Nephron progenitor cell (in vitro differentiated cells): ENCODE measurements around the gene IDH3A.

ENCODE experiments used
- DNase-seq: peaks from one replicate; pipeline ENCODE4 v3.0.0; 2021
- H3K27ac Mint-ChIP-seq: 2 replicates; pipeline ENCODE4 v1.8.0; 2021; ENCODE audit warnings: mild to moderate bottlenecking, moderate library complexity, mixed read lengths
- H3K27me3 Mint-ChIP-seq: 2 replicates; pipeline ENCODE4 v1.8.0; 2021; ENCODE audit warnings: mild to moderate bottlenecking, low read depth, mixed read lengths; ENCODE audit not compliant: poor library complexity
- H3K36me3 Mint-ChIP-seq: 2 replicates; pipeline ENCODE4 v1.8.0; 2021; ENCODE audit warnings: low read depth, mixed read lengths
- H3K4me1 Mint-ChIP-seq: 2 replicates; pipeline ENCODE4 v1.8.0; 2021; ENCODE audit warnings: mixed read lengths
- H3K4me3 Mint-ChIP-seq: 2 replicates; pipeline ENCODE4 v1.8.0; 2021; ENCODE audit warnings: mild to moderate bottlenecking, moderate library complexity, mixed read lengths
- H3K9me3 Mint-ChIP-seq: 2 replicates; pipeline ENCODE4 v1.8.0; 2021; ENCODE audit warnings: mild to moderate bottlenecking, moderate library complexity, mixed read lengths
- CTCF ChIP-seq: fragments of 200-600 bp; sonication (generic); IDR thresholded peaks from 2 replicates; pipeline ENCODE4 v1.5.0; 2021; ENCODE audit warnings: antibody characterized with exemption

The IDH3A gene

DNA sequence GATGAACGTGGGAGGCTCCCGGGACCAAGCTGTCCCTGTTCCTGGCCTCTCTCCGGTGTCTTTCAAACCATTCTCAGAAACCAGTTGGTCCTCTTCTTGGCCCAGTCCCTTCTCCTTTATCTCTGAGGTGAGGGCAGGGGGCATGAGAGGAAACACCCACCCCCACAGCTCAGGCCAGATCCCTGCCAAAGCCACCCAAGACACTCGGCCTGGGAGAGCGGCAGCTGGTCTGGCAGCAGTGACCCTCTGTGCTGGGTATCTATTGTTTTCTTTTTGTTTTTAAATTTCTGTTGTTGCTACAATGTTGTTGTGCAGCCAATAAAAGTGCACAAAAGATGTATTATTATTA, 57.9 kb downstream of the IDH3A start:
- peaks cover 66% of the 10 kb centered on the region for H3K4me1 Mint-ChIP-seq
- DNase-seq = no peak
- H3K4me3 Mint-ChIP-seq = no peak overlapping the region
- no peak overlapping the region for H3K27ac Mint-ChIP-seq
- TF ChIP-seq CTCF = no peak
- H3K9me3 Mint-ChIP-seq = no peaks in the 10 kb centered on the region
- H3K36me3 Mint-ChIP-seq = no peaks in the 10 kb centered on the region
- peaks cover 25% of the 10 kb centered on the region for H3K27me3 Mint-ChIP-seq

DNA sequence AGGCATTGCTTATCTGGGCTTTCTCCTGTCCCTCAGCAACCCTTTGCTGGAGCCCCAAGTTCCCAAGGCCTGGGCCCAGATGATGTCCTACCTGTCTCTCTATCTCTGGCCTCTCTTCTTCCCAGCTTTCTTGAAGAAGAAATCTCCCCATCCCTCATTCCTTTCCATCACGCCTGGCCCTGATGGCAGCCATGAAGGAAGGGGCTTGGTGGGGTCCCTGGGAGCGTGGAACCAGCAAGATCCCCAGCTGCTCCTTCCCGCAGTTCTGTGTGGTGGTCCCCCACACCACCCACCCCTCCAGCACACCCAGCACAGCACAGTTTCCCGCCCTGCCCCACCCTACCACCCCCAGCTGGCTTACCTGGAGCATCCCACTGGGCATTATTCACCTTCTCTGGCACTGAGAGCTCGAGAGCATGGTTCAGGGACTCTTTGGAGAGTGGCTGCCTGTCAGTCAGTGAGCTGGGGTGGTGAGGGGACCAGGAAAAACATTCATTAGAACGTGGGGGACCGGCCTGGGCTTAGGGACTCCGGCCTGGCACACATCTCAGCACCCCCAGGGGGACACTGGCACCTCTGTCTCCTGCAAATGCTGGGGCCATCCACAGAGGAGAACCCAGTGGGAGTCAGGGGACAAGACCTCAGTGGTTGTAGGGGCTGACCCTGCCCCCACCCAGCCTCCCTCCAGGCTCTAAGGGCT, 58.6 kb downstream of the IDH3A start:
- no peak overlapping the region for H3K4me3 Mint-ChIP-seq
- no peaks in the 10 kb centered on the region for H3K36me3 Mint-ChIP-seq

GRCh38 chr15:78208341-78208844, 59.2 kb downstream of the IDH3A start:
- H3K27me3 Mint-ChIP-seq = peaks cover 18% of the 10 kb centered on the region
- TF ChIP-seq CTCF = no peak
- no peaks in the 10 kb centered on the region for H3K9me3 Mint-ChIP-seq
- no peaks in the 10 kb centered on the region for H3K36me3 Mint-ChIP-seq
- no peak overlapping the region for H3K4me3 Mint-ChIP-seq
- H3K4me1 Mint-ChIP-seq = peaks cover 74% of the 10 kb centered on the region
- H3K27ac Mint-ChIP-seq = no peak overlapping the region
- DNase-seq = no peak

More for the DNA sequence above, 58.6 kb downstream of the IDH3A start:
- no peak for TF ChIP-seq CTCF
- DNase-seq = no peak
- Mint-ChIP-seq H3K27me3 (peaks cover 22% of the 10 kb centered on the region), H3K27ac (peak overlapping the region; percentile 69), H3K9me3 (no peaks in the 10 kb centered on the region), H3K4me1 (peaks cover 73% of the 10 kb centered on the region)

GRCh38 chr15:78208887-78209645, 59.9 kb downstream of the IDH3A start:
- Mint-ChIP-seq H3K9me3 (no peaks in the 10 kb centered on the region), H3K27ac (no peak overlapping the region)
- no peak for DNase-seq

DNA sequence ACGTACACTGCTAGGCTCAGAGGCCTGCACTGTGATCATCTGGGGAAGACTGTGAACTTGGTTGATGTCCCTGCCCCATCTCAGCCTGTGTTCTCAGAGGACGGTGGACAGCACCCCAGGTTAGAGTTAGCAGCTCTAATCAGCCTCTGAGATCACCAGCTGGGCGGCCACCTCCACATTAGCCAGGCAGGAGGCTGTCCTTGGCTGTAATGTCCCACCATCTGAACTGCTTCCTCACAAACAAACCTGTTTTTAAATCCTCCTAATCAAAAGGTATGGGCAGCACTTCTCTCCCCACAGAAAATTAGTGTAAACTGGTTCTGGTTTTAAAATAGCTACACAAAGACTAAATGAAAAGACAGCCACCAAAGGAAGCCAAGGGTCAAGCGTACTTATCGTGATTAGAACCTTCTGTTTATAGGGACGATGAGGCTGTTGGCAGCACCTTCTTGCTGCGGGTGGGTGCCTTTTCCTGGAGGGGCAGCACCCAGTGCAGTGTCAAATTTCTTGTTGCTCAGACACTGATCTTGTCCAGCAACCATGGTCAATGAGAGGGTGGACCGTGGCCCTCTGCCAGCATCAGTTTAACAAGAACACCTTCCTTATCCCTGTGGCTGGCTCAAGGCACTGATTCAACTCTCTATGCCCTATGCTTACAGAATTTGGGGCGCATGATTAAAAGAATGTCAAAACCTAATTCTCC, 60.6 kb downstream of the IDH3A start:
- H3K27me3 Mint-ChIP-seq = peaks cover 17% of the 10 kb centered on the region
- no peak for DNase-seq
- H3K4me3 Mint-ChIP-seq = no peak overlapping the region
- peaks cover 72% of the 10 kb centered on the region for H3K4me1 Mint-ChIP-seq
- no peak for TF ChIP-seq CTCF
- H3K9me3 Mint-ChIP-seq = no peaks in the 10 kb centered on the region
- no peak overlapping the region for H3K27ac Mint-ChIP-seq
- no peaks in the 10 kb centered on the region for H3K36me3 Mint-ChIP-seq

More at GRCh38 chr15:78208887-78209645, 59.9 kb downstream of the IDH3A start:
- peaks cover 17% of the 10 kb centered on the region for H3K27me3 Mint-ChIP-seq
- no peaks in the 10 kb centered on the region for H3K36me3 Mint-ChIP-seq
- TF ChIP-seq CTCF = no peak
- H3K4me3 Mint-ChIP-seq = no peak overlapping the region
- peaks cover 73% of the 10 kb centered on the region for H3K4me1 Mint-ChIP-seq
